Stimulated activated CD8-positive, alpha-beta memory T cell treated with anti-CD3 and anti-CD28 coated beads, Interleukin-12 subunit alpha, Interleukin-12 subunit beta, amount 100 ng/mL, for 4 hours (primary cell): ENCODE data around the gene MRPL37.

Source experiments
- DNase-seq: peaks from one replicate; pipeline ENCODE4 v3.0.0-alpha.2; 2020; ENCODE audit warnings: low read depth

The MRPL37 gene

GRCh38 chr1:54241364-54241763, 41.4 kb downstream of the MRPL37 start:
- DNase-seq: no peak

- no peak for DNase-seq
Measured at GRCh38 chr1:54243022-54243421, 43.1 kb downstream of the MRPL37 start.

- DNase-seq: no peak
Measured at GRCh38 chr1:54244655-54245054, 44.7 kb downstream of the MRPL37 start.

GRCh38 chr1:54245501-54245900, 45.5 kb downstream of the MRPL37 start:
- no peak for DNase-seq

GRCh38 chr1:54246116-54246721, 46.3 kb downstream of the MRPL37 start:
- no peak for DNase-seq

- no peak for DNase-seq
Measured at GRCh38 chr1:54247863-54248515, 48.0 kb downstream of the MRPL37 start.

GRCh38 chr1:54248966-54249365, 49.0 kb downstream of the MRPL37 start:
- DNase-seq: no peak

GRCh38 chr1:54249819-54250435, 50.0 kb downstream of the MRPL37 start:
- no peak for DNase-seq

- no peak for DNase-seq
Measured at GRCh38 chr1:54250670-54251069, 50.7 kb downstream of the MRPL37 start.

- DNase-seq: no peak
Measured at GRCh38 chr1:54252371-54252936, 52.5 kb downstream of the MRPL37 start.

- DNase-seq: no peak
Measured at GRCh38 chr1:54253480-54253879, 53.5 kb downstream of the MRPL37 start.

GRCh38 chr1:54254055-54254454, 54.1 kb downstream of the MRPL37 start:
- DNase-seq: no peak

- no peak for DNase-seq
Measured at GRCh38 chr1:54255026-54255702, 55.2 kb downstream of the MRPL37 start.

GRCh38 chr1:54256522-54257345, 56.8 kb downstream of the MRPL37 start:
- no peak for DNase-seq

GRCh38 chr1:54257346-54257620, 57.3 kb downstream of the MRPL37 start:
- no peak for DNase-seq

GRCh38 chr1:54257876-54258275, 57.9 kb downstream of the MRPL37 start:
- DNase-seq: no peak

GRCh38 chr1:54259546-54260140, 59.7 kb downstream of the MRPL37 start:
- DNase-seq: no peak

GRCh38 chr1:54260810-54261209, 60.8 kb downstream of the MRPL37 start:
- DNase-seq: no peak

- DNase-seq: no peak
Measured at GRCh38 chr1:54262244-54262643, 62.3 kb downstream of the MRPL37 start.

- DNase-seq: no peak
Measured at GRCh38 chr1:54263601-54264226, 63.7 kb downstream of the MRPL37 start.

- DNase-seq: no peak
Measured at GRCh38 chr1:54265126-54265525, 65.2 kb downstream of the MRPL37 start.
